Common myeloid progenitor, CD34-positive (primary cell): Measurements from ENCODE around the gene AGBL4.

Source experiments
- CTCF ChIA-PET: fragments of 350-600 bp; sonication (Branson Sonifier 250); formaldehyde crosslinking; loops from one replicate; lab custom pipeline; 2021; ENCODE audit warnings: antibody characterized with exemption; lab: Charles Lee
- POLR2A ChIA-PET: fragments of 350-600 bp; sonication (Branson Sonifier 250); formaldehyde crosslinking; loops from one replicate; lab custom pipeline; 2021; ENCODE audit warnings: antibody characterized with exemption; lab: Charles Lee
- DNase-seq, 3 donors: peaks; one replicate each; pipeline versions ENCODE4 v3.0.0 to v3.0.0-alpha.2; 2013
- H3K27ac ChIP-seq, 2 experiments: 1 replicate in 1 of 2; 2 replicates in 1 of 2; pipeline ENCODE4 v1.7.0; 2013; ENCODE audit warnings: inconsistent platforms in 2 of 2, low read length in 2 of 2, mild to moderate bottlenecking in 2 of 2, low read depth in 1 of 2, moderate library complexity in 1 of 2; ENCODE audit not compliant: severe bottlenecking in 2 of 2, insufficient read depth in 1 of 2, poor library complexity in 1 of 2
- H3K27me3 ChIP-seq, 5 experiments: replicated peaks in 2 of 5; 1 replicate in 3 of 5; 2 replicates in 2 of 5; pipeline versions ENCODE4 v1.6.1 to v1.7.0; 2013; ENCODE audit warnings: low read length in 4 of 5, mild to moderate bottlenecking in 2 of 5, moderate library complexity in 2 of 5, inconsistent platforms in 1 of 5; ENCODE audit not compliant: insufficient read depth in 5 of 5, control insufficient read depth in 4 of 5
- H3K36me3 ChIP-seq, 4 experiments: 1 replicate in 2 of 4; 2 replicates in 2 of 4; pipeline versions ENCODE4 v1.6.1 to v1.7.0; 2013; ENCODE audit warnings: low read length in 3 of 4, control low read depth in 1 of 4, mild to moderate bottlenecking in 1 of 4; ENCODE audit not compliant: control insufficient read depth in 4 of 4, insufficient read depth in 4 of 4
- H3K4me1 ChIP-seq, 4 experiments: 1 replicate in 3 of 4; 2 replicates in 1 of 4; pipeline versions ENCODE4 v1.6.1 to v1.7.1; 2013; ENCODE audit warnings: low read length in 3 of 4, mild to moderate bottlenecking in 3 of 4, control low read depth in 1 of 4, inconsistent platforms in 1 of 4, moderate library complexity in 1 of 4; ENCODE audit not compliant: control insufficient read depth in 4 of 4, insufficient read depth in 4 of 4; ENCODE audit errors: control extremely low read depth in 1 of 4
- H3K4me3 ChIP-seq, 7 experiments: 1 replicate in 4 of 7; 2 replicates in 3 of 7; pipeline versions ENCODE4 v1.5.1 to v1.7.0; 2013; ENCODE audit warnings: mild to moderate bottlenecking in 7 of 7, low read length in 6 of 7, moderate library complexity in 6 of 7, inconsistent platforms in 2 of 7, low read depth in 2 of 7, control low read depth in 1 of 7; ENCODE audit not compliant: insufficient read depth in 4 of 7, control insufficient read depth in 1 of 7; ENCODE audit errors: extremely low read depth in 1 of 7
- H3K9me3 ChIP-seq, 5 experiments: 1 replicate in 4 of 5; 2 replicates in 1 of 5; pipeline versions ENCODE4 v1.6.1 to v1.7.1; 2013; ENCODE audit warnings: low read length in 4 of 5, mild to moderate bottlenecking in 2 of 5, inconsistent platforms in 1 of 5, low read depth in 1 of 5, moderate library complexity in 1 of 5; ENCODE audit not compliant: control insufficient read depth in 4 of 5, insufficient read depth in 2 of 5; ENCODE audit errors: control extremely low read depth in 1 of 5
- WGBS: methylation state at CpG from one replicate; pipeline ENCODE4 v1.1.5; 2013; ENCODE audit not compliant: insufficient coverage; 5-methylcytosine and 5-hydroxymethylcytosine counted together

Gene AGBL4

DNA sequence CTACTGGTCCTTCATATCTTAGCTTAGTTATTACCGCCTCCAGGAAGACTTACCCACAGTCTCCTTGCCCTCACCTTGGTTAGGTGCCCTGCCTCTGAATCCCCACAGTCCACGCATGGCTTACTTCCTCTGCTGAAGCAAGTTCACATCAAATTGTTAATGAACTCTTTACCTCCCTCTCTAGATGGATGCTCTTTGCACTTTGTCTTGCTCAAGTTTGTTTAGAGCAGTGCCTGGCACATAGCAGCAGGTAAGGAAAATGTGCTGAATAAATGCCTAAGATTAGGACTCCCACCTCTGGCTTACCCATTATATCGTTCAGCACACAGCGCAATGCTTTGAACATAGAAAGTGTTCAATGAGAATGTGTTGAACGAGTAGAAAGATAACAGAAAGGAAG, 1337.6 kb downstream of the AGBL4 start:
- H3K27me3 ChIP-seq = no peaks in the 10 kb centered on the region
- POLR2A ChIA-PET = no interaction called here
- no peaks in the 10 kb centered on the region for H3K36me3 ChIP-seq
- WGBS = 100% methylated on average over 3 of the region's 5 CpGs
- no peak overlapping the region for H3K4me3 ChIP-seq
- no peak overlapping the region for H3K27ac ChIP-seq
- no peaks in the 10 kb centered on the region for H3K9me3 ChIP-seq
- H3K4me1 ChIP-seq = peaks cover 0 to 2% (median 0%) of the 10 kb centered on the region in 4 experiments
- no peak for DNase-seq
- CTCF ChIA-PET = interaction anchor here (0.9 to 1.1 kb wide), 2 partner anchors 8 to 131 kb away, joined by 3 to 4 read pairs; no protein-coding TSS in a partner anchor

DNA sequence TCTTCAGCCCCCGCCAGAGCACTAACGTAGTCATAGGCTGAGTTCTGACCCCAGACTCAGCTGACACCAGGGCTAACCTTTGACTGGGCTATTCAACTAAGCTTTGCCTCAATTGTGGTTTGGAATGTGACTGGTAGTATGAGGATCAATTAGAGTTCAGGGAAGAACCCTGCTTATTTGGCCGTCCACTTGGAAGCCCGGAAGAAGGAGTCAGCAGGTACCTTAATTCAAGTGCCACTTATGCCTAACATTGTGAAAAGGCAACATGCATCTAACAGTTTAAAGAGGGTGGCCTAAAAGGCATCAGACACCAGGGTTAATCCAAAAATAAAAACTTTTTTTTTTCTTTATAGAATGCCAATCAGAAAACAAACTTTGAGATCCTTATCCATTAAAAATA, 1339.4 kb downstream of the AGBL4 start:
- no peak for DNase-seq
- CTCF ChIA-PET = no interaction called here
- Histone ChIP-seq H3K4me1 (no peaks in the 10 kb centered on the region), H3K36me3 (no peaks in the 10 kb centered on the region), H3K4me3 (no peak overlapping the region), H3K27ac (no peak overlapping the region), H3K27me3 (no peaks in the 10 kb centered on the region), H3K9me3 (no peaks in the 10 kb centered on the region)
- POLR2A ChIA-PET = no interaction called here
- WGBS = 98% methylated on average over 4 of the region's 4 CpGs

DNA sequence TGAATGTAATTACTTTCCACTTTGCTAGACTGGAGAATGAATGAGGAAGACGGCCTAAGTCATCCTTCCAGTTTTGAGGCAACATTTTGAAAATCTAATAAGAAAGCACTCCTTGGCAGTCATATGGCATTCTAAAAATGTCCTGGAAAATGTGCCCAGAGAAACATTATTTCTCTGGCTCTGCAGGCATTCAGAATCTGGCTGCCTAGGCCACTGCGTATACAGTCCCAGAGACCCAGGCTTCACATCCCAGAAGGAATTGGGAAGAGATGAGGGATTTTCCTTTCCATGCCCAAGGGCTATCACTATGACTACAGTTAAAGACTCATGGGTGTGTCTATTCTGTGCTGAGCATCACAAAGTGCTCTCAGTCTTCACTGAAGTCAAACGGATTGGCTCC, 1339.9 kb downstream of the AGBL4 start:
- no peaks in the 10 kb centered on the region for H3K27me3 ChIP-seq
- H3K27ac ChIP-seq = no peak overlapping the region
- POLR2A ChIA-PET = no interaction called here
- no peak overlapping the region for H3K4me3 ChIP-seq
- CTCF ChIA-PET = interaction anchor here (1.5 kb wide), 1 partner anchor 10 kb away, joined by 6 read pairs; no protein-coding TSS in a partner anchor
- no peaks in the 10 kb centered on the region for H3K36me3 ChIP-seq
- H3K4me1 ChIP-seq = no peaks in the 10 kb centered on the region
- 100% methylated on average over 2 of the region's 3 CpGs for WGBS
- H3K9me3 ChIP-seq = no peaks in the 10 kb centered on the region
- DNase-seq = no peak

DNA sequence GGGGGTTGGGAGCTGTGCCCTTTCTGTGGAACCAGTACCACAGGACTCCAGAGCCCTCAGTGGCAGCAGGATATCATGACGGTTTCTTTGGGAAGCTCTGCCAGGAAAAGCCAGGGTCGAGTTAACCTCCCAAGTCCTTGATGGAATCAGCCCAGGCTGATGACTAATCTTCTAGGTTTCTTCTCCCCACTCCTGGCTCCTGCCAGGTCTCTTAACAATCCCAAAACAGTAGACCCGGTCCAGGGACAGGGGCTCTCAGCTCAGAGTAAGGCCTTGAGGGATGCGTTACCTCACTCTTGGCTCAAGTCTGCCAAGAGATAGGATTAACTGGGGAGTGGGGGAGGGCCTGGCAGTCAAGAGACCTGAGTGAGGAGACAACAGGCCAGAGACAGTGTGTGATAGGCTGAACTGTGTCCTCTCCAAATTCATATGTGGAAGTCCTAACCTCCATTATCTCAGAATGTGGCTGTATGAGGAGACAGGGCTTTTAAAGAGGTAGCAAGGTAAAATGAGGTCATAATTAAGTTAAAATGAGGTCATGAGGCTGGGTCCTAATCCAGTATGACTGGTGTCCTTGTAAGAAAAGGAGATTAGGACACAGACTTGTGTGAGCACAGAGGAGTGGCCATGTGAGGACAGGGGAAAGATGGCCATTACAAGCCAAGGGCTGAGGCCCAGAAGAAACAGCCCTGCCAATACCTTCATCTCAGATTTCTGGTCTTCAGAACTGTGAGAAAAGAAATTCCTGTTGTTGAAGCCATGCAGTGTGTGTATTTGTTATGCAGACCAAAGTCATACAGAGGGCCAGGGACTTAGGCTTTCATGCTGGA, 1342.1 kb downstream of the AGBL4 start:
- POLR2A ChIA-PET = no interaction called here
- no peaks in the 10 kb centered on the region for H3K4me1 ChIP-seq
- no peak for DNase-seq
- H3K27me3 ChIP-seq = no peaks in the 10 kb centered on the region
- CTCF ChIA-PET = interaction anchor here (0.7 to 1.5 kb wide), 2 partner anchors 14 to 104 kb away, joined by 3 read pairs; no protein-coding TSS in a partner anchor
- H3K36me3 ChIP-seq = no peaks in the 10 kb centered on the region
- no peaks in the 10 kb centered on the region for H3K9me3 ChIP-seq
- H3K27ac ChIP-seq = no peak overlapping the region
- 93% methylated on average over 2 of the region's 4 CpGs for WGBS
- no peak overlapping the region for H3K4me3 ChIP-seq

DNA sequence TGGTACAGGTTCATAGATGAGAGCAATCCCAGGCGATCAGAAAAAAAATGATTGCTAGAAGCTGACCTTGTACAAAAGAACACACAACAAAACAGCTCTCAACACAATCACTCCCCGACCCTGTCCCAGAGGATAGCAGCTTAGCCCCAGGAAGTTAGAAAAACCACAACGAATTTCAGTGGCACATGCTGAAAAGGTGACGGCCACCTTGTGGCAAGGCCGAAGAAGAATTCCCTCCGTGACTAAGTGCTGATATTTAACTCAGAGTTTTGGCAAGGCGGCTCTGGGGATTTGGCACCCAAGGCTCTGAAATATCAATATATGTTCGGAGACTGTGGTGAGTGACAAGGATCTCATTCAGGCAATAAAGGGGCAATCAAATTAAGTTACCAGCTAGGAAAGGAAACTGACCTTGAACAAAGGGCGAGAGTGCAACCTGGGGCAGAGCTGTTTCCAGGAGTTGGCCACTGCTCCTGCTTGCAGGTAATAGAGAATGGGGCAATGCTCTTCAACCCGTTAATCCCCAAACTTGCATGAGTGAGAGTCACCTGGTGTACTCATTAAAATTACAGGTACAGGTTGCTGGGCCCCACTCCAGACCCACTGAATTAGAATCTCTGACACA, 1343.2 kb downstream of the AGBL4 start:
- 75% methylated on average over 7 of the region's 10 CpGs for WGBS
- no peak overlapping the region for H3K4me3 ChIP-seq
- no peaks in the 10 kb centered on the region for H3K4me1 ChIP-seq
- H3K27ac ChIP-seq = no peak overlapping the region
- no peaks in the 10 kb centered on the region for H3K9me3 ChIP-seq
- H3K36me3 ChIP-seq = no peaks in the 10 kb centered on the region
- CTCF ChIA-PET = interaction anchor here (1.5 to 4.5 kb wide), 4 partner anchors 16 to 1668 kb away, joined by 3 to 43 read pairs (median 4); no protein-coding TSS in a partner anchor
- POLR2A ChIA-PET = no interaction called here
- DNase-seq = no peak
- peaks cover 0 to 2% (median 0%) of the 10 kb centered on the region in 5 experiments for H3K27me3 ChIP-seq

DNA sequence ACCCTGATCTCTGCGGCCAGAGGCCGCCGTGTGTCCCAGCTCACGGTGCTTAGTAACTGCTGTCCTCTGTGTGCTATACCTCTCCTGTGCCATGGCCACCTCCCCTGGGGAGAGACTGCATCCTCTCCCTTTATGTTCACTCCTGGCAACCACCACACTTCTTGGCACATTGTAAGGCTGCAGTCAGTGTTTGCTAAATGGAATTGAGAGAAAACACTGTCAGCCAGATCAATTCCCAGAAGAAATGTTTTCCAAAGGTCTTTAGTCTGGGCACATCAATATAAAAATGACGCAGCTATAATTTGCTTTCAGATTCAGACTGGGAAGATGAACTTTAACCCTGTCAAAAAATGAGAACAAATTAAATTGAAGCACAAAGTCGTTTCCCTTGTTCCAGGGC, 1343.9 kb downstream of the AGBL4 start:
- peaks cover 0 to 2% (median 0%) of the 10 kb centered on the region in 5 experiments for H3K27me3 ChIP-seq
- 95% methylated on average over 6 of the region's 6 CpGs for WGBS
- no peak overlapping the region for H3K4me3 ChIP-seq
- H3K27ac ChIP-seq = no peak overlapping the region
- CTCF ChIA-PET = interaction anchor here (1.5 to 4.5 kb wide), 3 partner anchors 107 to 1669 kb away, joined by 3 to 43 read pairs (median 5); no protein-coding TSS in a partner anchor
- no peak for DNase-seq
- H3K4me1 ChIP-seq = no peaks in the 10 kb centered on the region
- no peaks in the 10 kb centered on the region for H3K9me3 ChIP-seq
- POLR2A ChIA-PET = no interaction called here
- H3K36me3 ChIP-seq = no peaks in the 10 kb centered on the region
